Stimulated activated CD4-positive, alpha-beta T cell treated with anti-CD3 and anti-CD28 coated beads, TNF-alpha, amount 100 ng/mL, for 4 hours (primary cell): ENCODE measurements around the gene TBC1D16.

ENCODE experiments used
- DNase-seq, 3 experiments: peaks; one replicate each; pipeline ENCODE4 v3.0.0-alpha.2; 2020; ENCODE audit warnings: low read depth in 3 of 3

Gene TBC1D16

GRCh38 chr17:79892457-79893241, 143.0 kb downstream of the TBC1D16 start:
- no peak for DNase-seq

GRCh38 chr17:79891113-79891730, 144.4 kb downstream of the TBC1D16 start:
- no peak for DNase-seq

GRCh38 chr17:79890706-79891105, 145.0 kb downstream of the TBC1D16 start:
- no peak for DNase-seq

- DNase-seq: no peak
These were observed 146.6 kb downstream of the TBC1D16 start for GRCh38 chr17:79888811-79889634.

- no peak for DNase-seq
These were observed 147.6 kb downstream of the TBC1D16 start for GRCh38 chr17:79888009-79888540.

GRCh38 chr17:79887451-79887991, 148.2 kb downstream of the TBC1D16 start:
- DNase-seq: no peak

GRCh38 chr17:79883202-79883601, 152.5 kb downstream of the TBC1D16 start:
- DNase-seq: no peak
